ENCODE data around the gene SMAD5.

SMAD5 gene

GRCh38 chr5:136226401-136226800, 93.8 kb downstream of the SMAD5 start:
- Histone ChIP-seq H3K27me3 (ENCODE audit: insufficient read depth, low read length) (no peaks in the 10 kb centered on the region), H3K23ac (ENCODE audit: low read length) (no peak overlapping the region), H3K18ac (ENCODE audit: low read length) (no peak overlapping the region), H3K4me2 (ENCODE audit: low read length) (no peak overlapping the region), H2AFZ (ENCODE audit: insufficient read depth, low read length, poor library complexity) (no peak overlapping the region), H4K12ac (ENCODE audit: low read depth, low read length) (no peak overlapping the region), H2BK120ac (ENCODE audit: insufficient read depth, low read length, poor library complexity) (no peak overlapping the region), H2AK5ac (ENCODE audit: low read length) (no peak overlapping the region), H4K91ac (ENCODE audit: low read depth, low read length) (no peak overlapping the region), H3K9ac (ENCODE audit: low read length) (no peak overlapping the region), H3K4me3 (ENCODE audit: low read depth, low read length) (no peak overlapping the region), H3K4ac (ENCODE audit: low read depth, low read length) (no peak overlapping the region), H3K27ac (ENCODE audit: low read depth, low read length) (no peak overlapping the region), H3K36me3 (ENCODE audit: control insufficient read depth in 1 of 2, insufficient read depth in 2 of 2, low read length in 2 of 2) (no peaks in the 10 kb centered on the region), H3K79me1 (ENCODE audit: low read length) (no peaks in the 10 kb centered on the region), H3K4me1 (ENCODE audit: control insufficient read depth in 1 of 2, insufficient read depth in 2 of 2, low read length in 2 of 2) (no peaks in the 10 kb centered on the region), H2BK12ac (ENCODE audit: low read length) (no peak overlapping the region), H3K14ac (ENCODE audit: low read length) (no peak overlapping the region), H2BK5ac (ENCODE audit: low read depth, low read length, poor library complexity) (no peak overlapping the region), H3K9me3 (ENCODE audit: insufficient read depth, low read depth, low read length) (peaks cover 4% of the 10 kb centered on the region), H3K79me2 (ENCODE audit: control insufficient read depth, insufficient read depth, low read length, poor library complexity) (no peaks in the 10 kb centered on the region), H4K8ac (ENCODE audit: low read depth, low read length) (no peak overlapping the region)
- no peak for DNase-seq
- WGBS (ENCODE audit: extremely low coverage, insufficient coverage, insufficient read length): no CpG with 5 or more reads among the region's 2 CpGs

DNA sequence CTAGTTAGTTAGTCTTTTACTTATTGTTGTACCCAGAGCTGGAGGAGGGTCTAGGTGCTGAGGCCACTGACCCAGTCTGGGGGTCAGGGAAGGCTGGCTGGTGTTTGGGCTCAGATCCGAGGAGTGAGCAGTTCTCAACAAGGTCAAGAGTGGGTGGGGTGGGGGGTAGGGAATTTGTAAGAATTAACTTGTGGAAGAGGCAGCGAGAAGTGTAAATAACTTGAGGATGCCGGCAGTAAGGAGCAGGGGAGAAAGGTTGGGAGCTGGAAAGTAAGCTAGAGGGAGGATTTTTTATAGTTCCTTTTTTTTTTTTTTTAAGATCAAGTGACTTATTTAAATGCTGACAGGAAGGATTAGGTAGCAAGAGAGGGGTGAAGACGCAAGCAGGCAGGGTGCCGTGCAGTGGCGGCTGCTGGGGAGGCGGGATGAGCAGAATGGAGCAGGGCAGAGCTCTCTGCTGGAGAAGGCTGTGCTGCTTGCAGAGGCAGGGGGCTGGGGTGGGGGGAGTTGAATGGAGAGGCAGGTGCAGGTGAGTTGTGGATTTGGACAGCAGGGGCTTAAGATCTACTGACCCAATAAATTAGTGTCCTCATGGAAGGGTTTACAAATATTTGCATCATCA, 95.6 kb downstream of the SMAD5 start:
- H2BK12ac ChIP-seq (ENCODE audit: low read length): no peak overlapping the region
- no peak overlapping the region for H3K14ac ChIP-seq (ENCODE audit: low read length)
- DNase-seq: no peak

DNA sequence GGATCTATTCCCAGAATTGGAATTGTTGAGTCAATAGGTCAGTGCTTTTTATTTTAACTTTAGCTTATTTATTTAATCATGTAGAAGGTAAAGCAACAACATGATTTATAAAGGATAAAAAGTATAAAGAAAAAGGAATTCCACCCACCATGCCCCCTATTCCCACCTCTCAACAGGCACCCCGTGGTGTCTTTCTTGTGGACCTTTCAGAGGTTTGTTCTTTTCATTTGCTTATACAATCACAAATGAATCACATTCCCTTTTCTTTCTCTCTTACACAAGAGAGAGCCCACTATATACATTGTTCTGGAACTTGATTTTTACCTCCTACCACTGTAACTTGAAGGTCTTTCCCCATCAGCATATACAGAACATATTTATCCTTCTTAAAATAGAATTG, 97.5 kb downstream of the SMAD5 start:
- Histone ChIP-seq H3K23ac (ENCODE audit: low read length) (no peak overlapping the region), H3K14ac (ENCODE audit: low read length) (no peak overlapping the region), H2BK120ac (ENCODE audit: insufficient read depth, low read length, poor library complexity) (no peak overlapping the region), H3K27ac (ENCODE audit: low read depth, low read length) (no peak overlapping the region), H3K4me2 (ENCODE audit: low read length) (no peak overlapping the region), H3K79me1 (ENCODE audit: low read length) (no peaks in the 10 kb centered on the region), H3K18ac (ENCODE audit: low read length) (no peak overlapping the region), H4K91ac (ENCODE audit: low read depth, low read length) (no peak overlapping the region), H3K27me3 (ENCODE audit: insufficient read depth, low read length) (no peaks in the 10 kb centered on the region), H4K8ac (ENCODE audit: low read depth, low read length) (no peak overlapping the region), H4K12ac (ENCODE audit: low read depth, low read length) (no peak overlapping the region), H3K9ac (ENCODE audit: low read length) (no peak overlapping the region), H2BK5ac (ENCODE audit: low read depth, low read length, poor library complexity) (no peak overlapping the region), H2BK12ac (ENCODE audit: low read length) (no peak overlapping the region), H3K4me1 (ENCODE audit: control insufficient read depth in 1 of 2, insufficient read depth in 2 of 2, low read length in 2 of 2) (no peaks in the 10 kb centered on the region), H3K9me3 (ENCODE audit: insufficient read depth, low read depth, low read length) (no peaks in the 10 kb centered on the region), H3K36me3 (ENCODE audit: control insufficient read depth in 1 of 2, insufficient read depth in 2 of 2, low read length in 2 of 2) (no peaks in the 10 kb centered on the region), H3K4ac (ENCODE audit: low read depth, low read length) (no peak overlapping the region), H2AK5ac (ENCODE audit: low read length) (no peak overlapping the region), H3K79me2 (ENCODE audit: control insufficient read depth, insufficient read depth, low read length, poor library complexity) (no peaks in the 10 kb centered on the region), H2AFZ (ENCODE audit: insufficient read depth, low read length, poor library complexity) (no peak overlapping the region), H3K4me3 (ENCODE audit: low read depth, low read length) (no peak overlapping the region)
- no peak for DNase-seq
- WGBS (ENCODE audit: extremely low coverage, insufficient coverage, insufficient read length): no CpG with 5 or more reads among the region's 1 CpG

More for the DNA sequence above, 95.6 kb downstream of the SMAD5 start:
- Histone ChIP-seq H3K18ac (ENCODE audit: low read length) (no peak overlapping the region), H2BK120ac (ENCODE audit: insufficient read depth, low read length, poor library complexity) (no peak overlapping the region), H4K8ac (ENCODE audit: low read depth, low read length) (no peak overlapping the region), H3K27me3 (ENCODE audit: insufficient read depth, low read length) (no peaks in the 10 kb centered on the region), H3K36me3 (ENCODE audit: control insufficient read depth in 1 of 2, insufficient read depth in 2 of 2, low read length in 2 of 2) (no peaks in the 10 kb centered on the region), H3K79me1 (ENCODE audit: low read length) (no peaks in the 10 kb centered on the region), H2AK5ac (ENCODE audit: low read length) (no peak overlapping the region), H3K4ac (ENCODE audit: low read depth, low read length) (no peak overlapping the region), H3K4me1 (ENCODE audit: control insufficient read depth in 1 of 2, insufficient read depth in 2 of 2, low read length in 2 of 2) (no peaks in the 10 kb centered on the region), H3K4me2 (ENCODE audit: low read length) (no peak overlapping the region), H4K91ac (ENCODE audit: low read depth, low read length) (no peak overlapping the region), H2BK5ac (ENCODE audit: low read depth, low read length, poor library complexity) (no peak overlapping the region), H4K12ac (ENCODE audit: low read depth, low read length) (no peak overlapping the region), H3K79me2 (ENCODE audit: control insufficient read depth, insufficient read depth, low read length, poor library complexity) (no peaks in the 10 kb centered on the region), H3K9me3 (ENCODE audit: insufficient read depth, low read depth, low read length) (no peaks in the 10 kb centered on the region), H2AFZ (ENCODE audit: insufficient read depth, low read length, poor library complexity) (no peak overlapping the region), H3K27ac (ENCODE audit: low read depth, low read length) (no peak overlapping the region), H3K23ac (ENCODE audit: low read length) (no peak overlapping the region), H3K9ac (ENCODE audit: low read length) (no peak overlapping the region), H3K4me3 (ENCODE audit: low read depth, low read length) (no peak overlapping the region)
- 100% methylated on average over 1 of the region's 7 CpGs for WGBS (ENCODE audit: extremely low coverage, insufficient coverage, insufficient read length)

DNA sequence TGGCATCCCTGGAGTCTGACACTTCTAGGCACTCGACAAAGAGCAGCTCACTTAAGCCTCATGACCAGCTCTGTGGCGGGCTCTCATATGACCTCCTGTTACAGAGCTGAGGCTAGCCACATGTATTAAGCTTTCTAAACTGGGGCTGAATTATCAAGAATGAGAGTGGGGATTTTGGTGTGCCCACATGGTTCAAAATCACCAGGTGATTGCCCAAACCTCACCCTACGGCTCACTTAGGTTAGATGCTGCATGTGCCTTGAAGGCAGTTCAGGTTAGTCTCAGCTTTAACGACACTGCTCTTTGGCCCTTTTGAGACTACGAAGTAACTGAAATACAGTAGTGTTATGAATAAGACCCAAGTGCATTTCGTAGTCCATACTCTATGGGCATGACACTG, 99.7 kb downstream of the SMAD5 start:
- no CpG with 5 or more reads among the region's 6 CpGs for WGBS (ENCODE audit: extremely low coverage, insufficient coverage, insufficient read length)
- H3K4me1 ChIP-seq (ENCODE audit: control insufficient read depth in 1 of 2, insufficient read depth in 2 of 2, low read length in 2 of 2): no peaks in the 10 kb centered on the region
- H2AK5ac ChIP-seq (ENCODE audit: low read length): no peak overlapping the region
- no peak overlapping the region for H2BK12ac ChIP-seq (ENCODE audit: low read length)
- no peaks in the 10 kb centered on the region for H3K9me3 ChIP-seq (ENCODE audit: insufficient read depth, low read depth, low read length)
- H3K27me3 ChIP-seq (ENCODE audit: insufficient read depth, low read length): no peaks in the 10 kb centered on the region
- H2BK5ac ChIP-seq (ENCODE audit: low read depth, low read length, poor library complexity): no peak overlapping the region
- H3K23ac ChIP-seq (ENCODE audit: low read length): no peak overlapping the region
- no peak overlapping the region for H3K18ac ChIP-seq (ENCODE audit: low read length)
- H2BK120ac ChIP-seq (ENCODE audit: insufficient read depth, low read length, poor library complexity): no peak overlapping the region
- no peak overlapping the region for H3K14ac ChIP-seq (ENCODE audit: low read length)
- H3K36me3 ChIP-seq (ENCODE audit: control insufficient read depth in 1 of 2, insufficient read depth in 2 of 2, low read length in 2 of 2): no peaks in the 10 kb centered on the region
- no peaks in the 10 kb centered on the region for H3K79me1 ChIP-seq (ENCODE audit: low read length)
- no peak overlapping the region for H4K91ac ChIP-seq (ENCODE audit: low read depth, low read length)
- H3K4ac ChIP-seq (ENCODE audit: low read depth, low read length): no peak overlapping the region
- no peak overlapping the region for H3K9ac ChIP-seq (ENCODE audit: low read length)
- DNase-seq: no peak
- no peak overlapping the region for H4K12ac ChIP-seq (ENCODE audit: low read depth, low read length)
- no peak overlapping the region for H3K4me3 ChIP-seq (ENCODE audit: low read depth, low read length)
- no peak overlapping the region for H3K4me2 ChIP-seq (ENCODE audit: low read length)
- no peak overlapping the region for H2AFZ ChIP-seq (ENCODE audit: insufficient read depth, low read length, poor library complexity)
- no peak overlapping the region for H4K8ac ChIP-seq (ENCODE audit: low read depth, low read length)
- H3K79me2 ChIP-seq (ENCODE audit: control insufficient read depth, insufficient read depth, low read length, poor library complexity): no peaks in the 10 kb centered on the region
- H3K27ac ChIP-seq (ENCODE audit: low read depth, low read length): no peak overlapping the region

Data from trophoblast cell (in vitro differentiated cells and primary cell).